Measurements from ENCODE around the gene TRIM56.

TRIM56 gene

GRCh38 chr7:101123703-101124068 is 38.4 kb downstream of the TRIM56 start:
- no peak overlapping the region for H3K27ac ChIP-seq (replicated peaks)

GRCh38 chr7:101124376-101125056 is 39.2 kb downstream of the TRIM56 start:
- no peak for TF ChIP-seq REST (IDR thresholded peaks at IDR 0.05; ENCODE audit: insufficient replicate concordance, low read depth)
- no peak for TF ChIP-seq GABPA (IDR thresholded peaks at IDR 0.05; ENCODE audit: low read depth)
- TF ChIP-seq CTCF (IDR thresholded peaks at IDR 0.05; ENCODE audit: insufficient read depth, low read length): no peak
- TF ChIP-seq SPI1 (IDR thresholded peaks at IDR 0.05; ENCODE audit: borderline replicate concordance, low read depth): no peak; the same call in 1 of the 2 replicates
- TF ChIP-seq POLR2AphosphoS5 (IDR thresholded peaks at IDR 0.05; ENCODE audit: low read depth): no peak; the same call in 1 of the 2 replicates
- peaks cover 6% of the 10 kb centered on the region for H3K27me3 ChIP-seq (ENCODE audit: insufficient read depth, poor library complexity, severe bottlenecking)
- peak; percentile 47 to 48 for DNase-seq (ENCODE audit: low read depth in 1 of 2, low spot score in 1 of 2)
- H3K27ac ChIP-seq (replicated peaks): peak overlapping the region; percentile 34
- H3K4me3 ChIP-seq (replicated peaks; ENCODE audit: insufficient read depth, low read length): no peak overlapping the region

More at GRCh38 chr7:101123703-101124068, 38.4 kb downstream of the TRIM56 start:
- Histone ChIP-seq H3K4me3 (replicated peaks; ENCODE audit: insufficient read depth, low read length) (no peak overlapping the region), H3K27me3 (ENCODE audit: insufficient read depth, poor library complexity, severe bottlenecking) (peaks cover 6% of the 10 kb centered on the region)
- DNase-seq (ENCODE audit: low read depth in 1 of 2, low spot score in 1 of 2): no peak
- no peak for TF ChIP-seq GABPA (IDR thresholded peaks at IDR 0.05; ENCODE audit: low read depth)

GRCh38 chr7:101125989-101126650 is 40.8 kb downstream of the TRIM56 start:
- peak in 1 of 2 experiments; percentile 42 for DNase-seq (ENCODE audit: low read depth in 1 of 2, low spot score in 1 of 2)
- Histone ChIP-seq H3K4me3 (replicated peaks; ENCODE audit: insufficient read depth, low read length) (no peak overlapping the region), H3K27ac (replicated peaks) (no peak overlapping the region), H3K27me3 (ENCODE audit: insufficient read depth, poor library complexity, severe bottlenecking) (peaks cover 6% of the 10 kb centered on the region)
- no peak for TF ChIP-seq GABPA (IDR thresholded peaks at IDR 0.05; ENCODE audit: low read depth)
- TF ChIP-seq SPI1 (IDR thresholded peaks at IDR 0.05; ENCODE audit: borderline replicate concordance, low read depth): no peak
- no peak for TF ChIP-seq CTCF (IDR thresholded peaks at IDR 0.05; ENCODE audit: insufficient read depth, low read length)
- TF ChIP-seq REST (IDR thresholded peaks at IDR 0.05; ENCODE audit: insufficient replicate concordance, low read depth): no peak
- TF ChIP-seq POLR2AphosphoS5 (IDR thresholded peaks at IDR 0.05; ENCODE audit: low read depth): no peak

- no peak for TF ChIP-seq SPI1 (IDR thresholded peaks at IDR 0.05; ENCODE audit: borderline replicate concordance, low read depth)
- no peak for TF ChIP-seq REST (IDR thresholded peaks at IDR 0.05; ENCODE audit: insufficient replicate concordance, low read depth)
- no peak for TF ChIP-seq CTCF (IDR thresholded peaks at IDR 0.05; ENCODE audit: insufficient read depth, low read length)
- TF ChIP-seq POLR2AphosphoS5 (IDR thresholded peaks at IDR 0.05; ENCODE audit: low read depth): no peak
- no peak for TF ChIP-seq GABPA (IDR thresholded peaks at IDR 0.05; ENCODE audit: low read depth)
- Histone ChIP-seq H3K27ac (replicated peaks) (no peak within 1 kb of the TSS), H3K27me3 (ENCODE audit: insufficient read depth, poor library complexity, severe bottlenecking) (peaks cover 6% of the 10 kb centered on the region), H3K4me3 (replicated peaks; ENCODE audit: insufficient read depth, low read length) (no peak within 1 kb of the TSS)
- peak; percentile 26 to 43 for DNase-seq (ENCODE audit: low read depth in 1 of 2, low spot score in 1 of 2)
Observed at GRCh38 chr7:101126651-101127459, 41.6 kb downstream of the TRIM56 start, which contains the start of gene SERPINE1. Gene SERPINE1, plus strand, starts transcription at chr7:101127104. Its CDS starts 1,290 bp downstream, at chr7:101128394.

Measured in HL-60 (cell line).